Stimulated activated CD8-positive, alpha-beta memory T cell treated with anti-CD3 and anti-CD28 coated beads, Interleukin-12 subunit alpha, Interleukin-12 subunit beta, amount 100 ng/mL, for 1 hour (primary cell): ENCODE data around the gene RNF123.

ENCODE experiments used
- DNase-seq: peaks from one replicate; pipeline ENCODE4 v3.0.0-alpha.2; 2020; ENCODE audit warnings: low read depth

The RNF123 gene

GRCh38 chr3:49658711-49659110 lies 30.6 kb upstream of the RNF123 start:
- no peak for DNase-seq

- no peak for DNase-seq
Measured at GRCh38 chr3:49659756-49660155, 29.6 kb upstream of the RNF123 start.

GRCh38 chr3:49661281-49661680 lies 28.1 kb upstream of the RNF123 start:
- DNase-seq: no peak

- no peak for DNase-seq
Measured at GRCh38 chr3:49662021-49662420, 27.3 kb upstream of the RNF123 start.

GRCh38 chr3:49662720-49663413 lies 26.5 kb upstream of the RNF123 start:
- no peak for DNase-seq

- no peak for DNase-seq
Measured at GRCh38 chr3:49663831-49664230, 25.5 kb upstream of the RNF123 start.

GRCh38 chr3:49664300-49664699 lies 25.1 kb upstream of the RNF123 start:
- no peak for DNase-seq

- no peak for DNase-seq
Measured at GRCh38 chr3:49665822-49666519, 23.4 kb upstream of the RNF123 start.

GRCh38 chr3:49666592-49666991 lies 22.8 kb upstream of the RNF123 start:
- DNase-seq: no peak

GRCh38 chr3:49667701-49668413 lies 21.5 kb upstream of the RNF123 start:
- no peak for DNase-seq

GRCh38 chr3:49668414-49668797 lies 21.0 kb upstream of the RNF123 start:
- DNase-seq: no peak

GRCh38 chr3:49668861-49669260 lies 20.5 kb upstream of the RNF123 start:
- DNase-seq: no peak

GRCh38 chr3:49669352-49669751 lies 20.0 kb upstream of the RNF123 start:
- no peak for DNase-seq

- DNase-seq: no peak
Measured at GRCh38 chr3:49670940-49671290, 18.4 kb upstream of the RNF123 start.

GRCh38 chr3:49671291-49672288 lies 17.8 kb upstream of the RNF123 start:
- peak; percentile 53 for DNase-seq

GRCh38 chr3:49673121-49673714 lies 16.1 kb upstream of the RNF123 start:
- DNase-seq: no peak

GRCh38 chr3:49673715-49674496 lies 15.5 kb upstream of the RNF123 start, which contains the start of gene APEH:
Gene APEH, plus strand, starts transcription at chr3:49674351. Its CDS starts 51 bp downstream, at chr3:49674402.
- DNase-seq: peak; percentile 90

GRCh38 chr3:49674497-49674983 lies 14.8 kb upstream of the RNF123 start:
- no peak for DNase-seq

- no peak for DNase-seq
Measured at GRCh38 chr3:49675912-49676311, 13.4 kb upstream of the RNF123 start.

- no peak for DNase-seq
Measured at GRCh38 chr3:49680493-49681231, 8.7 kb upstream of the RNF123 start.
